Stimulated activated naive CD8-positive, alpha-beta T cell treated with anti-CD3 and anti-CD28 coated beads, Interleukin-15, Interleukin-2, amounts not matched to agents 100 U/mL and 50 U/mL, for 24 hours (primary cell): ENCODE measurements around the gene SEC61A1.

Source experiments
- ATAC-seq: fragments of 150-1000 bp; cut with Tn5 transposase; one replicate; pipeline ENCODE4 v1.10.0; 2021
- DNase-seq: peaks from one replicate; pipeline ENCODE4 v3.0.0; 2021

SEC61A1 gene

DNA sequence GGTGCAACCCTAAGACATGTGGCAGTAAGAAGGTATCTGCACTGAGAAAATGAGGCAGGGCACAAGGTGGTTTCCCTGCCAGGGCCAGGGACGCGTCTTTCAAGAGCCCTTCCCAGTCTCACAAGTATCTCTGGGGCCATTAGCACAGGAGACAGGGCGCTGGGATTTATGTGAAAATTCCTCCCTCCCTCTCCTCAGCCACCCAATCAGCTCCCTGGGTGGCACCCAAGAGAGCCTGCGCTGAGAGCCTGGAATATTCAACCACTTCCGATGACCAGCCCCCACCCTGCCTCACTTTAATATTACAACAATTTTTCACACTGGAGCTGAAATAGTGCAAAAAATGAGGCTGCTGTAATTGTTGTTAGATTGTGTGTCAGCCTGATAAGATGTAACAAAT lies 26.1 kb downstream of the SEC61A1 start:
- ATAC-seq (no peak), DNase-seq (no peak)

DNA sequence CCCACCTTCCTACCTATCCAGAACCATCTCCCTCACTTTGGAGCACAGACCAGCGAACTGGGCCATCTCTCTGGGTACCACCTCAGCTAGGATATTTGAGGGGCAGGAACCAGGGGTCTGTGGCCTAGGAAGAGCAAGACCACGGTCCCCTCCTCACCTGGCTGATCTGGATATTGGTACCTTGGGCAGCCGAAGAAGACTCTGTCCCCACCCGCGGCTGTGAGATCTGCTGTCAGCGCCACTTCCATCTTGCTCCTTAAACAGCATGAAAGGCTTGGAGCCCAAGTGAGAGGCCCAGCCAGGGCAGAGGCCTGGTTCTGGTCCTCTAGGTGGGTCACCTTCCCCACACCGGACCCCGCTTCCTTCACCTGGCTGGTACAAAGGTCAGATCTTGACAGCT lies 26.6 kb downstream of the SEC61A1 start:
- ATAC-seq (no peak), DNase-seq (no peak)

DNA sequence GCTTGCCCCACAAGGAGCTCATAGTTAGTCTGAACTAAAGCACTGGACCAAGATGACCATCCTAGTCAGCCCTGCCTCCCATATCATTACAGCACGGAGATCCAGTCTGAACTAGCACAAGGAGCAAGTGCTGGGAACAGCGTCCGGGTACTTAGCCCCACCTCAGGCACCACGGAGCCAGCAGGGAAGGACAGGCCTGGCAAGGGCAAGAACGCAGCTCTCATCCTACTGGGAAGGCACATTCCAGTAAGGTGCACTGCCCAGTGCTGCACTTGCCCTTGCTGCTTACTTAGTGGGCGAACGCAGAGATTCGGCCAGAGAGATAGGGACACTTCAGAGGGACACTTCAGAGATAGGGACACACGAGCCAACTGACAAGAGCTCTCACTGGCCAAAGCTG lies 27.6 kb downstream of the SEC61A1 start:
- ATAC-seq: no peak

DNA sequence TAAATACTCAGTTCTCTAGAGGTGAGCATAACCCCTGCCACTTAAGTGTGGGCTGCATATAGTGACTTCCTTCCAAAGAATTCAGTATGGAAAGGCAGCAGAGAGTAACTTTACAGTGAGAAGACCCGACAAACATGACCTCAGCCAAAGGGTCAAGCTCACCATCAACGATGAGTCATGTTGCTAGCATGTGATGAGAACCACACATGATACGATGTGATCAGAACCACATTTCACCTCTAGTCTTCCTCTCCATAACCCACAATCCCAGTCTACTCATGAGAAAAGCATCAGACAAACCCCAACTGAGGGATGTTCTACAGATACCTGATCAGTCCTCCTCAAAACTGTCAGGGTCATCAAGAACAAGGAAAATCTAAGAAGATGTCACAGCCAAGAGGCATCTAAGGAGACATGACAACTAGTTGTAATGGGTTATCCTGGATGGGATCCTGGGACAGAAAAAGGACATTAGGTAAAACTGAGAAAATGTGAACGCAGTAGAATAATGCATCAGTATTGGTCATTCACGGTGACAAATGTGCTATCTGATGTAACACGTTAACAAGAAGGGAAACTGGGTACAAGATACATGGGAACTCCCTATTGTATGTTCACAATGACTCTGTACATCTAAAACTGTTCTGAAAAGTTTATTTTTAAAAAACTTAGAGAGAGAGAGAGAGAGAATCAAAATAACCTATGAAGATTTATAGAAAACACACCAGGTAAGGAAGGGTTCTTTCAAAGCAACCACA lies 28.3 kb downstream of the SEC61A1 start:
- ATAC-seq (no peak), DNase-seq (no peak)

More for the DNA sequence above, 27.6 kb downstream of the SEC61A1 start:
- DNase-seq: no peak

DNA sequence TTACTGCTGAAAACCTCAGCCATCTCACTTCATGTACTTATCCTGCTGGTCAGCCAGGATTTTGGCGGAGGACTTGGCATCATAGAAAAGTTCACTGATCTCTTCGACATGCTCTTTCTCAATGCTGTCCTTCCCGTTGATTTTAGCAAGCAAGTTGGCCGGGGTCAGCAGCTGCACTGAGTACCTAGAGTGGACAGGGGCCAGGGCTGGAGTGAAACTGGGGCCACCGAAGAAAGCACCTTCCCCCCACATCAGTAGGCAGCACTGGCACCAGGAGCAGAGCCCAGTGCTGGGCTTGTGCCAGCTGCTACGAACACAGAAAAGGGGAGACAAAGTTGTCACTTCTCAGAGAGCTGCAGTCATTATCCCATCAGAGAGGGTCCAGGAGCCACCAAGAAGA lies 29.0 kb downstream of the SEC61A1 start:
- no peak for DNase-seq
- no peak for ATAC-seq

DNA sequence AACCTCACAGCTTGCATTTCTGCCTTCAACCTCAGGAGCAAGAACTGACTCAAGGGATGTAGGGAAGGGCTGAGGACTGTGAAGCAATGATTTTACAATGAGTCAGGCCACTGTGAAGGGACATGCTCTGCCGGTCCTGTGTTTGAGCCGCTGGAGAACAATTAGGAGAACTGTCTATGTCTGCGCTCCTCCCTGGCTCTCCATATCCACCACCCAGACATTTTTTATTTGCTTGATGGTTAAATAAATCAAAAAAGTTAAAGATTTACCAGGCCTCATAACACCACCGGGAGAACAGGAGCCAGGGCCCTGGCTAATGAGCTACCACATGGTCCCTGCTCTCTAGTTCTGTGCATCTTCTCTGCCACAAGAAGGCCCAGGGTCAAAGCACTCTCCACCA lies 29.6 kb downstream of the SEC61A1 start:
- ATAC-seq (no peak), DNase-seq (no peak)

DNA sequence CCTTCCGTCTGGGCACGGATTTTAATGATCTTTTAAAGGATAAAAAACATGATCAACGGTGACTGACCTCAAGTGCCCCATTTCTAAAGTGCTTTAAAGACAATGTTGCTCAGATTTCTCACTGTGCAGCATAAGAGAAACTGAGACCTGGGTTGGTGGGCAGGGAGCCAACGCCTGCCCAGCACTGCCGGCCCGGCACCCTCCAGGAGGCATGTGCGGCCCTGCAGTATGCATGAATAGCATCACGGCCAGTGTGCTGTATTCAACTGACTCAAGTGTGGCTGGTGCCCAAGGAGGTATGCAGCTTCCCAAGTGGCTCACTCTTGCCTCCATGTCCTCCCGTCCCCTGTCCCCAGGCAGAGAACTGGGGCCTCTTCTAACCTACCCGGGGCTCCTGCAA lies 30.3 kb downstream of the SEC61A1 start:
- DNase-seq (no peak), ATAC-seq (no peak)

DNA sequence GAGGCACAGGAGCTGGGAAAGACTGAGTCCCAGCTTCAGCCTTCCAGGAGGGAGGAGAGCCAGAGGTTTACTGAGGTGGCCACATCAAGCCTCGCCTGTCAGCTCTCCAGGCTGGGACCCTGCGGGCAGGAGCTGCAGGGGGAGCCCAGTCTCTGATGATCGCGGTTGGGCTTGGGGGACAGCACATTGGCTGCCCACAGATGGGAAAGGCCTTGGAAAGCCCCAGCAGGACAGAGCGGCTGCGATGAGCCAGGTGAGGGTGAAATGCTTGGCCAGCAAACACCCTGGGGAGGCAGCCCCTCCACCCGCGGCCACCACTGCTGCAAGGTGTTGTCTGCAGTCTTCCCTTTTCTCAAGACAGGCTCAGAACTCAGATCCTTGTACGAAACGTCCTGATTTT lies 31.2 kb downstream of the SEC61A1 start:
- ATAC-seq: no peak
- no peak for DNase-seq

DNA sequence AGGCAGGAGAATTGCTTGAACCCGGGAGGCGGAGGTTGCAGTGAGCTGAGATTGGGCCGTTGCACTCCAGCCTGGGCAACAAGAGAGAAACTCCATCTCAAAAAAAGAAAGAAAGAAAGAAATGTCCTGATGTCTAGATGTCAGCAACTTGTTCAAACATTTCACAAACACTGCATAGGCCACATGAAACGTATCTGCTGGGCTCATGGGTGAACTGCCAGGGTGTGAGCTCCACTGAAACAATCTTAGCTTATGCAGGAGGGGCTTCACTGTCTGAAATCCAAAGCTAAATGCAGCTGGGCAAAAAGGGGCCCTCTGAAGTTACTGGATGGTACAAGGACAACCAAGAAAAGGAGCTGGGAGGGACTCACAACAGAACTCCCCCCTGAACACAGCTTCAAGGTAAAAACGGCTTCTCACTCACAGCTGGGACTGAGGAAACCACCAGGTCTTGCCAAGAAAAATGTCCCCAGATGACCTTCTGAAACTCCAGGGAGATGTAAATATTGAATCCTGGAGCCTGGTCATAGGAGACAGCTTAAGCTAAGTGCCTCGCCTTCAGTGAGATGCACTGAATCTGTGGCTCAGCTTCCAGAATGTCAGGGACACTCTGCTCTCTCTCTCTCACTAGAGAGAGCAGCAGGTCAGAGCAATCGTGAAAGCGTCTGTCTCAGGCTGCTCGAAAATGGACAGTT lies 31.9 kb downstream of the SEC61A1 start:
- no peak for ATAC-seq
- no peak for DNase-seq

DNA sequence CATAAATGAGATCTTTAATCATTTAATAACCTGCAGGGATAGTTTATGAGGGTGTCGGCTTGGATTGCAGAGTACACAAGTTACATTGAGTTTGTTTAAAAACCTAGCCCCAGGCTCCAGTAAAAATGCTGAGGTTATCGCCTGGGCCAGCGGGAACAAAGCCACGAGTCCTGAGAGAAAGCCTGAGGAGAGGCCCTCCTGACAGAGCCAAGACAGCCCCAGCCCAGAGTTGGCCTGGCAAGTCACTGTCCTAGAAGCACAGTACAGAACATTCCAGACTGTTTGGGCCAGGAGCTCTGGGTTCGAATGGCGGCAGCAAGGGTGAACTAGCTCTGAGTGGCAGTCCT lies 32.4 kb downstream of the SEC61A1 start:
- no peak for ATAC-seq
- no peak for DNase-seq

DNA sequence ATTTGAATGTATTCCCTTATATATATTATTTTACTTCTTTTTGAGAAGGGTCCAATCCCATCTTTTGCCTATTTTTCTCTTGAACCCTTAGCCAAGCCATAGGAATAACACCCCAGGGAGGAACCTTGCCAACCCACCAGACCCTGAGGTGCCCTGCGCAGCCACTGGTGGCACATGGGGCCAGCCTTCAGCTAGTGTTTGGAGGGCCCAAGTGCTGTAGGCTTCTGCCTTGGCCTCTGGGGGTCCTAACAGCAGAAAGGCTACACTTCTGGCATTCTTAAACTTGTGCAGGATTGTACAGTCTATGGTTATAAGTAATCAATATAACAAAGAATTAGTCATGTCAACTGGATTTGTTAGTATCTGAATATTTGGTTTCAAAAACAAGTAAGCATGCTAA lies 36.9 kb downstream of the SEC61A1 start:
- DNase-seq: no peak

DNA sequence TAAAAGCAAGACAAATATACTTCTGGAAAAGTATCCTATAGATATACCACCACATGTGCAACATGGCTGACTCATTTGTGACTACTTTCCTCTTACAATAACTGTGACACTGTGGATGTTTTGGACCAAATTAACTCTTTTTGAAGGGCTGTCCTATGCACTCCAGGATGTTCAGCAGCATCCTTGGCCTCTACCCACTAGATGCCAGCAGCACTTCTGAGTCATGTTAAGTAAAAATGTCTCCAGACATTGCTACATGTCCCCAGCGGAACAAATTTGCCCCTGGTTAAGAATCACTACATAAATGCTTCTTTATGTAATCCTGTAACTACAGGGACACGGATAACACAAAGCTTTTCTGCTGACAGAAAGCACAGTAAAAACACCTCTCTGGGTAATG lies 39.3 kb downstream of the SEC61A1 start:
- ATAC-seq (no peak), DNase-seq (no peak)

More for the DNA sequence above, 36.9 kb downstream of the SEC61A1 start:
- no peak for ATAC-seq

DNA sequence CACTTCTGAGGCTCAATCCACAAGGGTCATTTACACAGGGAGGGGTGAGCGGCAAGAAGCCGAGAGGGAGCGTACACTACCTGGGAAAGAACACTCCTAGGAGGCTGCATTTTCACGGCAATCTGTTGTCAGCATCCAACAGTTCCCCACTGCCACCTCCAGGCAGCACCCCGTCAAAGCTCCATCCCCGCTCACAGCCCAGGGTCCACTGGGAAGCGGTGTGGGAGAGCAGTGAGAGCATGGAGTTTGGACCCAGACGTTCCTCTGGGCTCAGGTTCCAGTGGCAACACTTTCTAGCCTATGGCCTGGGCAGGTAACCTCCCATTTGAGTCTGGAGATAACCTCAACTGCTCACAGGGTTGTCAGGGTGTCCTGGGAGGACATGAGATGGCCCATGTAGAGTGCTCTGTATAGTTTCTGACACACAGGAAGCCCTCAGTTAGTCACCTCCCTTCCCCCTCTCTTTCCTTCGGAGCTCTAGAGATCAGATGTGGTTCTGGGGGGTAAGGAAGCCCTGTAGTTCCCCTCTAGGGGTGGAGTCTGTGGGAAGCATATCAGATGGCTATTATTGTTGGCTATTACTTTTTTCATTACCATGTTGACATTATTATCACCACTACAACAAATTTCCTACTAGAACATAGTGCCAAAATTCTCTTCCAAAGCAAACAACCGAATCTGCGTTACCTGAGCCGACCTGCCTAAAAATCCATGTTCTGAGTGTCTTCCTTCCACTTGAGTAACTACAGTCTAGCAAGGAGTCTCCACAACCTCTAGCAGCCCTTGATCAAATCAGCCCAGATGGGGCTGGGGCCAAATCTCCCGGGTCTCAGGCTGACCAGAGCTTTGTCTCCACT lies 42.3 kb downstream of the SEC61A1 start:
- DNase-seq: no peak
- peak; percentile 31 for ATAC-seq

DNA sequence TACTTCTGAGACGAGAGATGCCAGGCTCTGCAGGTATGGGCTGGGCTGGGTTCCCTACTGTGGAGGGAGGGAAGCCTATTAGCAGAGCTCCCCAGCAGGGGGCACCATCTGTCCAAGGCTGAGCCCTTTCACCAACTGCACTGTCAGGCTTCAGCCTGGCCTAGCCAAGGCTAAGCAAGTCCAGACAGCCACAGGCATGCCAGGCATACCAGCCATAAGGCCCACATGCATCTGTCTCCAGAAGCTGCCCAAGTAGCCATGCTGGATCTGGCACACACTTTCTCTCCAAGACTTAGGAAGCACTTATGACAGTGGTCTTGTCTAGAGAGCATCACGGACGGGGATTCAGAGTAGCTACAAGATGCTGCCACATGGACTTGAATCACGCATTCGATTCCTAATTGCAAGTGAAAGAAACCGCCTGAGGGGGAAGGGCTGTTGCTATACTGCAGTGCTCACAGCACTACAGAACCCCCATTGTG lies 43.0 kb downstream of the SEC61A1 start:
- peak; percentile 95 for ATAC-seq
- peak; percentile 81 for DNase-seq

DNA sequence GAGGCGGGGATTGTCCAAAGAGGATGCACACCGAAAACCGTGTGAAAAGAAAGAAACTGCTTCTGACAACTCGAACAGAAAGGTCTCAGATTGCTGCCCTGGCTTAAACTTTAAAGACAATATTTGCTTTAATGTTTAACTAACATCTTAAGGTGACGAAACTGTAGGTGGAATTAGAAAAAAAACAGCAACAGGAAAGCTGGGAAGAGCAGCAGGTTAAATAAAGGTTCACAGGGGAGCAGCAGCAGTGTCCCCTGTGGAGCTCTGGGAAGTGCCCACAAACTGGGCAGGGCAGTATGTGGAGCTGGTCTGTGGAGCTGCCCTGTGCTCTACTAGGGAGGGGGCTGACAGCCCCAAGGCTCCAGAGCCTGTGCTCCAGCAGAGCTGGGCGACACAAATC lies 46.0 kb downstream of the SEC61A1 start:
- no peak for DNase-seq
- ATAC-seq: no peak

DNA sequence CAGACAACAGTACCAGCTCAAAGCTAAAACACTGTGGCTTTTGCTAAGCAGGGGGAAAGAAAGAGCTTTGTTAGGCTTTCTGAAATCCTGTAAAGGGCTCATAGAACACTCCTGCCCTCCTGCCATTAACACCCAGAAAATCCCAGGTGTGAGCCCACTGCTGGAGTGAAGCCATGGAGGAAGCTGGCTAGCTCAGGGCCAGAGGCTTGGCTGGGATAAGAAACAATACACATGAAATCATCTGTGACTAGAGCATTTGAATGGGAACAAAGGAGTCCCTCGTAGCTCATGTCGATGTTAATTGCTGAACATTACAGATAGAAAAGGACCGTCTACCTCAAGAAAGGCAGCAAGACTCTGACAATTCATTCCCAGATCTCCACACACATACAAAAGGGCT lies 47.9 kb downstream of the SEC61A1 start:
- ATAC-seq: no peak
- DNase-seq: no peak

DNA sequence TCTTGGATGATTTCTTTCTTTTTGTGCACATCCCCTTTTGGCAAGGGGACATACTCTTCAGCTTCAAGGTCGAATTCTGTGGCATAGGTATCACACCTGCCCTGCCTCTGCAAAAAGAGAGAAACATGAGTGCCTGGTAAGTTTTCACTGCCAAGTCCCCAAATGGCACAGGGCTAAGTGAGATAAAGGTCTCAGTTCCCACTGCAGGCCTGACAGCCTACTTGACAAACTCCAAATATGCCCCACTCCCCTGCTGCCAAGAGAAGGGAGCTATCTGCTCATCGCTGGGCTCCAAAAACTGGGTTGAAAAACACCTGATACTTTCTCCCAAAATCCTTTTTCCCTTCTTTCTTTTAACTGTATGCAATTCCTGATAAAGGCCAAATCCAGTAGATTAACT lies 48.4 kb downstream of the SEC61A1 start:
- DNase-seq: no peak
- ATAC-seq: no peak

DNA sequence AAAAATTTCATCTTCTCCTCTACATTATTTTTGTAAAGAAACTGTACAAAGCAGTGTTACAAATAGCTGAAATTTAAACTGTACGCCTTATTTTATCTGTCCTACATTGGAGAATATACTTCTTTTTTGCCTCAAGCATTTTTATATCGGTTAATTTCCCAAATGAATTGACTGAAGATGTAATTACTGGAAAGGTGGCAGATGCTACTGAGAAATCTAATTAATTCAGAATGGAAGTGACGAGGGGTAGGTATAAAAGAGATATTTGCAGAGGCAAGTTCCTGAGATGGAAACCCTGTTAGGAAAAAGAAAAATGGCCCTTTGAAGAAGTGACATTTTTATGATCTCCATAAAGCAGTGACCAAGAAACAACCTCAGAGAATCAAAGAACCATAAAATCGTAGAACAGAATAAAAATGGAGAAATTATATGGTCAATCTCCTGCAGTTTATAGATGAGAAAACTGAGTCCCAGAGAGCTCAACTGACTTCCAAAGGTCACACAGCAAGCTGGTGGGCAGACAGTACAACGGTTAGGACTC lies 51.0 kb downstream of the SEC61A1 start:
- ATAC-seq: no peak

DNA sequence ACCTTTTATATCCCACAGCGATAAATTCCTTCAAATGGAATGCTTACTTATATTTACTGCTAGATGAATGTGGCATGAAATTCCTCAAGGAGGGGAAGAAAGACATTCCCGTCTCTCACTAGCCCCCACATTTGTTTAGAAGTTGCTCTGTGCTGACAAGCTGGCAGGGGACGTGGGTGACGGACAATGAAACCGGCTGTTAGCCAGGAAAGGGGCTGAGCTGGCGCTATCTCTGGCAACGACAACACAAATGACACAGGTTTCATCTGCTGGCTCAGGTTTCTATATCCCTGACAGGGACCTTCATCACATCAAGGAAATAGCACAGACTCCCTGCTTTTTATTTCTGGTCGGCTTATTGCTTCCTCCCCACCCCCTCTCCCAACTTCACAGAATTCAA lies 55.6 kb downstream of the SEC61A1 start:
- DNase-seq: no peak
- ATAC-seq: no peak

More for the DNA sequence above, 51.0 kb downstream of the SEC61A1 start:
- DNase-seq: no peak

DNA sequence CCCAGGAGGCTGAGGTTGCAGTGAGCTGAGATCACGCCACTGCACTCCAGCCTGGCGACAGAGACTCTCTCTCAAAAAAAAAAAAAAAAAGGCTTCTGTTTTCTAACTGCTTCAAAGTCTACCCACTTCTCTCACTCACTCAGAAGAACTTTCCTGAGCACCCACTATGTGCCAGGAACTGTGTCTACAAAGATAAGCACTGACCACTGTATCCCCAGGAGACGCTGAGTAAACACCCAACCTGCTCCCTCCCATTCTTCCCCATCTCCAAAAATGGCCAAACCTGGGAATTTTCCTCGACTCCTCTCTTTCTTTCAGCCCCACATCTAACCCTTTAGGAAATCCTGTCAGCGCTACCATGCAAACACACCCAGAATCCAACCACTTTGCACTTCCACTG lies 58.9 kb downstream of the SEC61A1 start:
- ATAC-seq: no peak

DNA sequence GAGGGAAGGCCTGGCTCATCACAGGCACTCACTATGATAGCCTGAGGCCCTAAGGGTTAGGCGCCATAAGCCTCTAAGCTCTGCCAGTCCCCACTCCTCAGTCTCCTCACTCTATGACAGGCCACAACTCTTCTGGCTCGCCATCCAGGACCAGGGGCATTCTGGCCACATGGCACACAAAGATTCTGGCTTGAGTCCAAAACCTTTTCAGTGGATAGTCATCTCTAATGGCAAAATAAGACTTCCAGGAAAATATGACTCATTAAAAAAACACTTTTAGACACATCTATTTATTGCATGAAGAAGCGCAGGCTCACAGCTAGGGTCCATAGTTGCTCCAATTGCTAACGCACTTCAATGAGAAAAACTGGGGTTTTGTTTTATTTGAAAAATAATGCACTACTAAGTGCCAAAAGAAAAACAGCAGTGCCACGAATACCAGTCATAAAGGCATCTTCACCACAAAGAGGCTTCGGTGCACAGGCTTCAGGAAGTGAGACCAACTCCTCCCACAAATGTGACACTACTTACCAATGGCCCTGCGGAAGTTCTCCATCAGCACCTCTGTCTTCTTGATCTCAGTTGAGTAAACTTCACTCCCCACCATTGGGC lies 60.2 kb downstream of the SEC61A1 start:
- peak; percentile 93 for ATAC-seq
- peak; percentile 19 for DNase-seq

More for the DNA sequence above, 58.9 kb downstream of the SEC61A1 start:
- no peak for DNase-seq
